BJ (cell line): ENCODE results near the gene OTOP3. TPM values are rescaled to one million over a fixed set of nuclear protein-coding genes. Genes with fewer than 3 reads are reported as not detected.

Source experiments
- CTCF ChIA-PET: fragments of 350-600 bp; formaldehyde crosslinking; extraction: SDS; loops from one replicate; lab custom pipeline; 2021; ENCODE audit warnings: antibody characterized with exemption, inconsistent platforms; lab: Yijun Ruan, JAX
- POLR2A ChIA-PET: fragments of 300-600 bp; sonication (Branson Sonifier 250); formaldehyde crosslinking; extraction: SDS; loops from one replicate; lab custom pipeline; 2021; ENCODE audit warnings: antibody characterized with exemption; lab: Charles Lee
- DNase-seq: peaks from one replicate; pipeline ENCODE4 v3.0.0-alpha.2; 2011; ENCODE audit warnings: low read depth
- H3K27me3 ChIP-seq: 2 replicates; pipeline ENCODE4 v1.6.0; 2011; ENCODE audit warnings: low read length; ENCODE audit not compliant: control insufficient read depth, insufficient read depth
- H3K36me3 ChIP-seq: 2 replicates; pipeline ENCODE4 v1.5.1; 2011; ENCODE audit warnings: low read length; ENCODE audit not compliant: control insufficient read depth, insufficient read depth
- H3K4me3 ChIP-seq: 2 replicates; pipeline ENCODE4 v1.5.1; 2011; ENCODE audit warnings: low read depth, mild to moderate bottlenecking, control low read depth, low read length
- CTCF ChIP-seq: IDR thresholded peaks from 2 replicates; pipeline ENCODE4 v1.5.1; 2011; ENCODE audit warnings: low read depth, mild to moderate bottlenecking, control low read depth, inconsistent platforms, low read length, moderate library complexity; ENCODE audit not compliant: insufficient read depth
- polyA plus RNA-seq: library from polyadenylated mRNA; depleted of rRNA; stranded (reverse); fragments of >200 nt; gene quantifications from 2 replicates; pipeline ENCODE4 v1.2.3, GENCODE V29; 2011

OTOP3 gene
- polyA plus RNA-seq, 1 experiment = not detected

DNA sequence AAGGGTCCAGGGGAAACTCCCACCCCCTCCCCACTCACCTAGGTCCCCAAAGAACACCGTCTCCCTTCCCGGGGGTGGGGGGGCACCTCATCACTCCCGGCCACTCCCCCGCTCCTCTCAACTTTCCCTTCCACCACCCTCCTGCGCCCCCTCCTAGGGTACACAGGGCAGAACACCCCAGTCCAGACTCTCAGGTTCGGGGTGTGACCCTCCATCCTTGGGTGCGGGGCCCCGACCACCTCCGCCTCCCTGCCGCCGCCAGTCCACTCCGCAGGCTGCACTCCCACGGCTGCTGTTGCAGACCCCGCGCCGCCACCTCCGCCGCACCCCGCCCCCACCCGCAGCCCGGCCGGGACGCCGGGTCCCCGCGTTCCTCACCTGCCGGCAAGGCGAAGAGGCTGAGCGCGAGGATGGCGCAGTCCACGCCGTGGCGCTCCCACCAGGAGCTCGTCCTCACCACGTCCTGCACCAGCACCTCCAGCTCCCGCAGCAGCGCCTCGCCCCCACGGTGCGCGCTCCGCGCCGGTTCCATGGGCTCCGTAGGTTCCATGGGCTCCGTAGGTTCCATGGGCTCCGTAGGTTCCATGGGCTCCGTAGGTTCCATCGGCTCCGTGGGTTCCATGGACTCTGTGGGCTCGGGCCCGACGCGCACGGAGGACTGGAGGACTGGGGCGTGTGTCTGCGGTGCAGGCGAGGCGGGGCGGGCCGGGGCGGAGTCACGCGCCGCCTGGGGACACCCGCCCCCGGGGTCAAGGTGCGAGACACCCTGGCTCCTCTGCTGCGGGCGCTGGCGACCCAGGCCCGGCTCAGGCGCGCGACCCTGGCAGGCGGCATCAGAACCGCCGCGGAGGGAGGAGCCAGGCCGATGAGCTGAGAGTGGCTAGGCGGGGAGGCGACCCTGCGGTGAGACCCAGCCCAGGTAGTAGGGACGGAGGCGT lies 42.5 kb upstream of the OTOP3 start, which contains the start of gene FADS6:
FADS6 (minus strand) TSS at position 660 of the 938 bp plus-strand sequence; CDS start at position 622, 38 bp downstream.
- POLR2A ChIA-PET = no interaction called here
- no peak for TF ChIP-seq CTCF
- DNase-seq = no peak
- Histone ChIP-seq H3K36me3 (no peaks in the 10 kb centered on the region), H3K27me3 (peaks cover 44% of the 10 kb centered on the region), H3K4me3 (no peak within 1 kb of the TSS)
- CTCF ChIA-PET = no interaction called here

GRCh38 chr17:74893936-74894671 lies 41.6 kb upstream of the OTOP3 start:
- ChIA-PET POLR2A (no interaction called here), CTCF (no interaction called here)
- TF ChIP-seq CTCF = no peak
- no peak overlapping the region for H3K4me3 ChIP-seq
- H3K36me3 ChIP-seq = no peaks in the 10 kb centered on the region
- DNase-seq = no peak
- H3K27me3 ChIP-seq = peaks cover 42% of the 10 kb centered on the region

DNA sequence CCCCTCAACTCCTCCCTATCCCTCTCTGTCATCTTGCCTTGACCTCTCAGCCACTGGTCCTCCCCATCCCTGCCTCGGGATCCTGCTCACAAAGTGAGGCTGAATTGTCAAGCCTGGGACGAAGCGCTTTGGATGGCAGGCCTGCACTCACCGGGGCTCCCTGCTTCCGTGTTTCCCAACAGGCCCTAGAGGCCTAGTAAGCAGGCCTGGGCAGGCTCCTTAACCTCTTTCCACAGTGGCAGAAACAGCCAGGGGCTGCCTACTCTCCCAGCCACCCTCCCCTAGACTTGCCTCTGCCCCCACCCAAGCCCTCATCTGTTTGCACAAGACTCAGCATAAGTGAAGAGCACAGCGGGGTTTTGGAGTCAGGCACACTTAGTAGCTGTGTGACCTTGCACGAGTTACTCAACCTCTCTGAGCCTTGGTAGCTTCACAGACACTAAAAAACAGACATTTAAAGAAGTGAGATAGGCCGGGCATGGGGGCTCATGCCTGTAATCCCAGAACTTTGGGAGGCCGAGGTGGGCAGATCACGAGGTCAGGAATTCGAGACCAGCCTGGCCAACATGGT lies 37.2 kb upstream of the OTOP3 start:
- Histone ChIP-seq H3K27me3 (peaks cover 29% of the 10 kb centered on the region), H3K36me3 (no peaks in the 10 kb centered on the region), H3K4me3 (no peak overlapping the region)
- ChIA-PET CTCF (no interaction called here), POLR2A (no interaction called here)
- TF ChIP-seq CTCF = no peak
- no peak for DNase-seq

GRCh38 chr17:74900208-74900607 lies 35.5 kb upstream of the OTOP3 start:
- Histone ChIP-seq H3K27me3 (peaks cover 25% of the 10 kb centered on the region), H3K36me3 (no peaks in the 10 kb centered on the region), H3K4me3 (no peak overlapping the region)
- TF ChIP-seq CTCF = no peak
- POLR2A ChIA-PET = no interaction called here
- CTCF ChIA-PET = no interaction called here
- no peak for DNase-seq
